NCI-H1105 (cell line): Measurements from ENCODE around the gene ARHGAP42.

Source experiments
- DNase-seq: peaks from one replicate; lab custom pipeline; 2025; lab: John Stamatoyannopoulos, UW

ARHGAP42 gene

DNA sequence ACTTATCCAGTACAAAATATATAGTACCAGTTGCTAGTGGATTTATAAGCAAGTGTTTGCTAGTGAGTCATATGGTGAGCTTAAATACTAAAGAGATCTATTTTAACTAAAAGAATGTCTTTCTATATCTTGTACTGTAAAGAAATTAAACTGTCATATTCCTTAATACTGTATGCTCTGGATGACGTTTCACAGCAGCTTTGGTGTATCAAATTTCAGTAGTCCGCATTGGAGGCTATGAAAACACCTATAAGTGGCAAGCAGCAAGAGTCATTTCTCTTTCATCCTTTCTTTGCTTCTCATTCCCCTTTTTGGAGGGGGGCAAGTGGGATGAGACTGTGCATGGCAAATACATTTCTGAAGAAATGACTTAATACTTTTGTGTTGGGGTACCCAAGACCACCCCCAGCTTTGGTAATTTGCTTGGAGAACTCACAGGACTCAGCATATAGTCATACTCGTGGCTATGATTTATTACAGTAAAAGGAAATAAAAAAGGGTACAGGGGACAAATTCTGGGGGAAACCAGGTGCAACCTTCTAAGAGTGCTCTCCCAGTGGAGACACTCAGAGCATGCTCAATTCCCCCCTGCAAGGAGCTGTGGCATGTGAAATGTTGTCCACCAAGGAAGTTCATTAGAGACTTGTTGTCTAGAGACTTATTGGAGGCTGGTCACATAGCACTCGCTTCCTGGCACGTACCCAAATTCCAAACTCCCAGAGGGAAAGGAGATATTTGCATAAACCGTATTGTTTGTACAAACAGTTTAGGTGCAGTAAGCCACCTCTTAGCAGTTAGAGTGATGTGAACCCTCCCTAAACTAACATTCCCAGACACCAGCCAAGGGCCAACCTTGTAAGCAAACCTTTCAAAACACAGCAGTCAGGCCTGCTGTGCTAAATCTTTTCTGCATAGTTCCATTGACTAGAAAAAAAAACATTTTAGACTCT lies 231.7 kb downstream of the ARHGAP42 start:
- peak; percentile 5 for DNase-seq

DNA sequence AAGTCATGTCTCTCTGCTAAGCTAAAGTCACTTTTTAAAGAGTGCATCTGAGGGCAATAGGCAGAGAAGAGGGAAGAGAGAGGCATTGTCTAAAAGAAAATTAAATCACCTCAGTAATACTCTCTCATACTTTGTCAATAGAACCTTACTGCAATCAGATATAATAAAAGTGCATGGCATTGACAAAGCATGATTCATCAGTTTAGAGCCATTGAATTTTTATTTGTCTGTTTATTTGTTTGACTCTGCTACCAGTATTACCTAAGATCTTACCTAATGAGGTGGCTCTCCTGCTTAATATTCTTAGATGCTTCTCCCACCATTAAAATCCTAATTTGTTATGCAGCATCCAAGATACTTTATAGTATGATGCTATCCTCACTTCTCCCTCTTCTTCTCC lies 233.5 kb downstream of the ARHGAP42 start:
- DNase-seq = no peak

DNA sequence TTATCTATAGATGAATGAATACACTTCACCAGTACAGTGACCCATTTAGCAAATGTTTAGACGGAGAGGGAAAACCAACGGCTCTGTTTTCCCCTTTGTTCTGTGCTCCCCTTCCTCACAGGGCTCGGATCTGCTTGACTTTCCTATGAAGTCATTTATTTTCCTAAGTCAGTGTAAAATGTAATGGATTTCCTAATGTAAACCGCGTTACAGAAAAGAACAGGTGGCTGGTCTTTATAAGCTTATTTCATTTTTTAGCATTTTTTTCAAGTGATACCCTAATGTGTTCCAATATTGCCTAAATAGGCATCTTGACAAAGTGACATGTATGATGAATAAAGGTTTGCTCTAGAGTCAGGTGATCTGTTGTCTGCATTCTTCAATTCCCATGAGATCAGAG lies 235.0 kb downstream of the ARHGAP42 start:
- DNase-seq = no peak

DNA sequence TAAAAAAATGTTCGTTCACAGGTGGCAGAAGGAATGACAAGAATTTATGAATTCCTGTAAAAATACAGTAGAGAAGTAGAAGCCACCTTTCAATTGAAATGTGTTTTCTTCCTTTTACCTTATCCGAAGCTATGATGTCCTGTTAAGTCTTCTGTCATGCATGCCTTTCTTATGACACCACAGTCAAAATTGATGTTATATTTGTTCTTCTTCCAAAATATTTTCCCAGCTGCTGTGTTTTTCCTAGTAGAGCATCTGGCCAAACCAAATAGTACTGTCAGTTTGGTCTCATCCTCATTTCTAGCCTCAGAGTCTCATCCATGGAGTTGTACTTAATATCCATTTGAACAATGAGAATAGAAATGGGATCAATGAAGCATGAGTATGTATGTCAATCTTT lies 236.5 kb downstream of the ARHGAP42 start:
- no peak for DNase-seq

DNA sequence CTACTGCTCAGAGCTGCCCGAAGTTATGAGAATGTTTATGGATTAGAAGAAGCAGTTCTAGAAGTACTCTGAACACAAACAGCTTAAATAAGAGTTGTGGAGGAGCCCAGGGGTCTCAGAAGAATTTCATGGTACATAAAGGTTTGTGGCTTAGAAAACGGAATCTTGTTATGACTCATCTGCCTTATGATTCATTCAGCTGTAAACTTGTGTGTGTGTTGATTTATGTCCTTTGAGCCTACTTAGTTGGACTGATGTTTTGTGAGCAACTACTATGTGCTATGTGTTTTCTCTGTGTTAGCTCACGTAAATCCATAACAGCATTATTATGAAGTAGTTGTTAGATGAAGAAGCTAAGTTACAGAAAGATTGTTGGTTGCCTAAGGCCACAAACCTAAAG lies 238.8 kb downstream of the ARHGAP42 start:
- DNase-seq = no peak

DNA sequence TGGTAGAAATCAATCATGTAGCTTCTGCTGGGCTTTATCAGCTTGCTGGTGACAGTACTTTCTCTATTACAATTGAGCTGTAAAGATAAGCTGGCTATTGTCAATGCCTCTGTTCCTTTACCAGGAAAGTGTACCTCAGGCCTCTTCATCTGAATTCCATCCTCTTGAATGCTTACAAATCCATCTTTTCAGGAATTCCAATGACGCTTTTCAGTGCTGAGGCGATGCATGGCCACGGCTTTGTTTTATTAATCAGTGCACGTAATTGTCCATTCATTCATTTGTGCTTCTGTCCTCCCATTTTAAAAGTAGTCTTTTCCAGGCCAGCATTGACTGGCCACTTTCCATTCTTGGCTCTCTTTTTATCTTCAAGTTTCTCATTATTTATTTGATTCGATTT lies 240.5 kb downstream of the ARHGAP42 start:
- no peak for DNase-seq

DNA sequence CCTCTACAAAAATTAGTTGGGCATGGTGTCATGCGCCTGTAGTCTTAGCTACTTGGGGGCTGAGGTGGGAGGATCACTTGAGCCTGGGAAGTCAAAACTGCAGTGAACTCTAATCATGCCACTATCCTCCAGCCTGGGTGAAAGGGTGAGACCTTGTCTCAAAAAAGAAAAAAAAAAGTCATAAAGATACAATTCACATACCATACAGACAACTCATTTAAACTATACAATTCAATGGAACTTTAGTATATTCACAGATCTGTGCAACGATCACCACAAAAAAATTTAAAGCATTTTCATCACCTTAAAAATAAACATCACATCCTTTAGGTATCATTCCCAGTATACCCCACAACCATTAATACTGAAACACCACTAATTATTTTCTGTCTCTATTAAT lies 241.3 kb downstream of the ARHGAP42 start:
- no peak for DNase-seq

DNA sequence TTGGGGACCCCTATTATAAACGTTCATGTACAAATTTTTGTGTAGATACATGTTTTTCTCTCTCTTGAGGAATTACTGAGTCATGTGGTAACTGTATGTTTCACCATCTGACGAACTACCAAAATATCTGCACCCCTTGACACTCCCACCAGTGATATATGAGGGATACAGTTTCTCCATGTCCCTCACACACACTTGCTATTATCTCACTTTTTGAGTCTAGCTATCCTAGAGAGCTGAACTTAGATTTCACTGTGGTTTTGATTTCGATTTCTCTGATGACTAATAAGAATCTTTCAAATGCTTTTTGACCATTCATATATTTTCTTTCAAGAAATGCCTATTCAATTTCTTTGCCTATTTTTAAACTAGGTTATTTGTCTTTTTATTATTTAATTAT lies 242.3 kb downstream of the ARHGAP42 start:
- no peak for DNase-seq

DNA sequence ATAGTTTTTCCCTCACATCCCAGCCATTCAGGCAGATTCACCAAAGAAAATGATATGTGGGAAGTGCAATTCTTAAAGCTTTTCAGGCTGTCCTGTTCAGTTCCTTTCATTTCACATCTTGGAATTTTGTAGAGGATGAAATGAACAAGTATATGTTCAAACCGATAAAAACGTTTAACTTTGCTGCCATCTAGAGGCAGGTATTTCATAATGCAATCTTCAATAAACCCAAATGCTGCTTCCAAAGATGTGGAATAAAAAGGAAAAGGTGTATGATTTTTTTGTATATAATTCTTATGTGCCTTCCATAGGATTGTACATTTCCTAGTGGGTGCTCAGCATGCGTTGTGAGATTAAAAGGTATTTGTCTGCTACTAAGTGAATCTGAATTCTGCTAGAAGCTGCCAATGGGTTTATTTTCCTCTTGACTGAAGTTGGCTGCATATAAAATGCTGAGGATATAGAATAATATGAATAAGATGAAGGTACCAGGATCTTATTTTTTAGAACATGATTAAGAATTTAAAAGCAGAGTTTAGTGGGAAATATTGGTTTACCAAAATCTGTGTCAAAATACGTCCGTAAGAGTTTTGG lies 243.2 kb downstream of the ARHGAP42 start:
- DNase-seq = peak; percentile 12

DNA sequence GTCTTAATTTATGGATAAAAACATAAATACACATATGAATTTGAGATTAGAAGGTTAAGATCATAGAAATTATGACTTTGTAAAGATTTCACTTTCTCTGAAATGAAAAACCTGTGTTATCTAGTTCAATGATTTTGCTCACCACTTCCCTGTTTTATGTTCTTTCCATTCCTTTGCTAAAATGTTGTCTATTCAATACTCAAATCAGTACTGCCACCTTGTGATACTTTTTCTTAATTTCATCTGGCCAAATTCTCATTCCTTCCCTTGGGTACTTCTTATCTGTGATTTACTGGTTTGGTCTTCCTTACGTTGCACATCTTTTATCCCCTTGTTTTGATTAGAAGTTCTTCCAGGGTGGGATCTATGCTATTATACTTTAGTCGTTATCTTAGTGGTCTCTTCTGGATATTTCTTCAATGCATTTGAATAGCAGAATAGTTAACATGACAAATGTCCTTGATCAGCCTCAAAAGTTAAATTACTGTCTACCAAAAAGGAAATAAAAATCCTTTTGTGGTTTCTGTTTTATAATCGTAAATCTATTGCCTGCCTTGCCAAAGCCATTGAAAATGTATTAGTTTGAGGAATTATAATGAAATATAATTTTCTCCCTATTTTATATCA lies 245.5 kb downstream of the ARHGAP42 start:
- DNase-seq = peak; percentile 3

DNA sequence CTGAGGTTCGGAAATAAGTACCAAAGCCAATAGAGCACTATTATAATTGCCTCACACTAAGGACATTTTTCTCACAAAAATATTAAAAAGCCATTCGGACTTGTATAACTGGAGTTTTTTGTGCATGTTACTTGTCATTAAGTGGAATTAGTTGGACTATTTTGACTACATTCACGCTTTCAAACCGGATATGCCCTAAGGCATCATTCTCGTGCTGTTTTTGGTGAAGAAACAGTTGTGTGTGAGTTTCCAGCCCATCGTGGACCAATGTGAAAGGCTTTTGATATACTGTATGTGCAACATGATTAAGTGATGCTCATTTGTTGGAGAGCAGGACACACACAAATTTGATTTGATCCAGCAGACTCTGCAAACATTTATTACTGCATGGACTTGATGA lies 249.7 kb downstream of the ARHGAP42 start:
- no peak for DNase-seq

DNA sequence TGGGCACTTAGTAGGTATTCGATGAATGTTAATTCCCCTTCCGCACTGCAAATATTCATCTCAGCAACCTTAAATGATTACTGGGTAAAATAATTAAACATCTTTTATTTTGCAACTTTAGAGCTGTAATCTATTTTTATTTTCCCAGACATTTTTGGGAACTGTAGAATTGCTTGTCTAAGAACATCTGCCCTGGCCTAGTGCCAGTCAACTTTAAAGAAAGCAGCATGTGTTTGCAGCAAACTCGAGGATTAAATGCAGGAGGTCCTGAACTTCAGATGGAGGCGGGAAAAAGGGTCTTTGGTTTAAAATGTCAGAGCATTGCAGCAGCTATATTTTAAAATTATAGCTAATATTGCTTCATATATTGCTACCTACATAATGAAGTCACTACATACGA lies 252.5 kb downstream of the ARHGAP42 start:
- no peak for DNase-seq

DNA sequence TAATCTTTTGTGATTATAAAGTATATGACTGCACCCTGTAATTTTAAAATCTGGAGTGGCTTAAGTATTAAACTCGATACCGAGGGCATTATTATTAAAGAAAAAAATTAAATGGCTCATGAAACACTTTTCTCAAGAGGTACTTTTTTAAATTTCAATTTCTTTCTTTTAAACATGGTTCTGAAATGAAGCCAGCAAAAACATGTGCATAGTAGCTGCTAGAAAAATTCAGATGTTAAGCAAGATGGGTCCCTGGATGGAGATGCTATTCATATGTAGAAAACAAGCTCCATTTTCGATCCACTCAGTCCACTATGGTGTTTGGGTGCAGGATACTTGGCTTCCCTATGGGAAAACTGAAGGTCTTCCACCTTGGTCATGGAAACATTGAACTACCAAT lies 253.0 kb downstream of the ARHGAP42 start:
- DNase-seq = no peak

DNA sequence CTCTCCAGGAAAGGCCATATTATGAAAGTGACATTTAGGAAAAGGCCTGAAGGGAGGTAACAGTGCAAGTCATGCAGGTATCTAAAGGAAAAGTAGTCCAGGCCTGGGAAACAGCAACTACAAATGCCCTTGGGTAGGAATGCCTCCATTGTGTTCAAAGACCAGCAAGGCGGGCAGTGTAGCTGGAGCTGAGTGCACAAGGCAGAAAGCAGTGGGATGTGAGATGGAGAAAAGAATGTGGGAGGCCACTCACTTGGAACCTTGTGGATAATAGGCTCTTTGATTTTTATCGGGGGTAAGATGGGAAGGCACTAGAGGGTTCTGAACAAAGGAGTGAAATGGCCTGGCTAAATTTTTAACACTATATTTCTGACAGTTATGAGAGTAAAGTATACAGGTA lies 253.9 kb downstream of the ARHGAP42 start:
- no peak for DNase-seq

DNA sequence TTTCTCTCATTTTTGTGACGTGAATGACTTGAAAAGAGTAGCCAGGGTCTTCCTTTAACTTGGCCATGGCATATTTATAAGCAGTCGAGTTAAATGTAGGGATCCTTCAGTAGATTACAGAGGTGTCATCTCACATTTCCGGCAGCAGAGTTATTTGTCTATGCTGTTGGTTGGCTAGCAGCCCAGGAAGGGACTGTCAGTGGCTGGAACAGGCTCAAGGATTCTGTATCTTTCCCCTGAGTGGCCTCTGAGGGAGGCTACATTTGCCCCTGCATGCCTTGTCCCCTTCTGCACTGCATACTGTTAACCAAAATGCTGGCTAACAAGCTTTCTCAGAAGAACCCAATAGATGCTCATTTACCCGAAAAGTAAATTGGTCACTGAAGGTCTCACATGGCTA lies 254.9 kb downstream of the ARHGAP42 start:
- DNase-seq = no peak

DNA sequence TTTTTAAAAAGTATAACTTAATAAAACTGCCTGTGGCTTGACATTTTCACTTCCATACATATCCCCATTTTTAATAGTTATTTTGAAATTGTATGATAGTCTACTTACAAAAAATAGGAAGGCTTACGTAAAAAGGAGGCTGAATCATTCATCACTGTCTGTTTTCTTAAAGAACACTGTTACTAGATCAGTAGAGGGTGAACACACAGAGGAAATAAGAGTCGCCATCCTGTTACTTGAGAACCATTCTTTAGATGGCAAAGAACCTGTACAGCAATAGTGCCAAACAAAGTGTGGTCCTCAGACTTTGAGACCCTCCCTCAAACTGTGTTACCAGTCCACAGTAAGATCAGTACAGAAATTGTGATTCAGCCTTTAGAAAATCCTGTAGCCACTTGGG lies 261.8 kb downstream of the ARHGAP42 start:
- DNase-seq = no peak

DNA sequence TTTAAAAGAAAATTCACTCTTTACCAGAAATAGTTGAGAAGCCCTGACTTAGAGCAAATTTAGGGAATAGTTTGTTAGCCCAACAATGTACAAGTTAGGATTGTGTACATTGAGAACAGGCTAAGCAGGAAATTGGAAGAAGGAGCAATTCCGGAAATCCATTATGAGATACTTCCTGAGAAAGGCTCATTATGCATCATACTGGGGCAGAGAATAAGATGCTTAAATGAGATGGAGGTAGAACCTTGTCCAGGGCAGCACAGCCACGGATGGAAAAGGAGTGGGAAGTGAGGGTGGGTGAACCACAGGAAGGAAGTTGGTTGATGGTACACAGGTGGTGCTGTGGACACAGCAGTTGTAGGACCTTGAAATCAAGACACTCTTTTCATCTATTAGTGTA lies 262.4 kb downstream of the ARHGAP42 start:
- no peak for DNase-seq

DNA sequence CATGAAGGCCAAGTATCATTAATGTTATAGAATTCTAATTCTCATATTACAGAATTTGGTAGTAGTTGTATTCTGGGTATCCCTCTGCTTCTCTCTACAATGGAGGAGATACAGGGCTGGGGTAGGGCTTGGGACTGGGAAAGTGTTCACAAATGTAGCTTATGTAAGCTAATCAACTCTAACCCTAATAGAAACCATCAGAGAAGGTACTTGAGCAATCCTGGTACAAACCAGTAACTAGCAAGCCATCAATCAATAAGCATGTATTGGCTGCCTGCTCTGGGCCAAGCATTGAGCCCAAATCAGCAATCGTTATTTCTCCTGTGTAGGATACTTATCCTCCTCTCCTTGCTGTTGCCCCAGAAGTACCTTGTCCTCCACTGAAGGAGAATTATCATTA lies 268.2 kb downstream of the ARHGAP42 start:
- no peak for DNase-seq

DNA sequence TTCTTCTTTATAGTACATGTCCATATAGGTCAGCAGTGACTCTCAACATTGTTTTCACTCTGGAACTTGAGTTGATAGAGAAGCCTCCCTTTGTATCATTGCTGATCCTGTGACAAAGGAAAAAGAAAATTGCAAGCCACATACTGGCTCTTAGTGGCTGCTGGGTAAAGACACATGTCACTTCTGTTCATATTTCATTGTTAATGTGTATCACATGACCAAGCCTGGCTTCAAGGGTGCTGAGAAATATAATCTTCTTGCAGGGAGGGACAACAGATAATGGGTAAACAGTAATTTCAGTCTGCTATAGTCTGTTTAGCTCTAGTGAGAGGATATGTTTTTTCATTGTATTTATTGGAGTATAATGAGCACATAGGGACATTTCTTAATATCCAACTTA lies 269.3 kb downstream of the ARHGAP42 start:
- no peak for DNase-seq

DNA sequence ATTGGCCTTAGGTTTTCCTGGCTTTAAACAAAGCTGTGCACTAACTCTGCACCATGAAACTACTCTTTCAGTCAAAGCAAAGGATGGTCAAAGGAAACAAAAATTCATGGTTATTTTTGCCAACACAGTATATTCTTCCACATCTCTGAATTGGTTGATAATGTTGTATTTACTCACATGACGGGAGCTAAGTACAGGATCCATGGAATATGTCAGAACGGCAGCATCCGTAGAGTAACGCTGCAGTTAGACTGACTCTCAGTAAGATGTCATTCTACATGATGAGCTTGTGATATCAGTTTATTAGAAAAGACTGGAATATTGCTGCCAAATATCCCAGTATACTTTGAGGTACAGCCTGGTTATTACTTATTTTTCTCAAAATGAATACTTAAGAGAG lies 270.4 kb downstream of the ARHGAP42 start:
- DNase-seq = no peak

DNA sequence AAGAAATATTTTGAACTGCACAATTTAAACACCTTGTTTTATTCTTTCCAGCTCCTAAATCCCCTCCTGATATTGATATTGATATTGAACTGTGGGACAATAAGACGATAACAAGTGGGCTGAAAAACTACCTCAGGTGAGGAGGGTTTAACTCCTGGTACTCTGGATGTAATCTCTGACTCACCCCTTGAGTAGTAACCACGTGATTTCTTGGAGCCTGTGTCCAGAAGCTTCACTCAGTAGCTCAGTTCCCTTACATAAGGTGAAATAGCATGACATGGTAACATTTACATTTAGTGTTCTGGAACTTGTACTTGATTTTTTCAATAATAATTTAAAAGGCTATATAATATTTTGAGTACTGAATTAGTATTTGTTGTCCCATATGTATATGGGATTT lies 274.5 kb downstream of the ARHGAP42 start:
- DNase-seq = no peak

DNA sequence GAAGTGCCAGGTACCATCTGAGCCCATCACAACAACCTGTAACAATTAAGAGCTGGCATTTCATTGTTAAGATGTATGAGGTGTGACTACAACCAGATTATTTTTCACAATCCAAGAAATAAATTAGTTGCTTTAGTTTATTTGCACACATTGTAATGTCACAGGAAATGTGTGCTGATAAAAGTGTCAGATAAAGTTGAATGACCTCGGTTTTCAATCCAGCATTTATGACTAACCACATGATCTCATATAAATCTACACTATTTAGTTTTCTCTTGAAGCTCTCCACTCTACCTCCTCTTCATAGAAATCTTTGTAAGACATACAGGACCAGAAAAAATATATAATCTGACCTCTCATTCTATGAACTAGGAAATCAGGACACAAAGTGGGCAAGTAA lies 276.3 kb downstream of the ARHGAP42 start:
- DNase-seq = no peak

DNA sequence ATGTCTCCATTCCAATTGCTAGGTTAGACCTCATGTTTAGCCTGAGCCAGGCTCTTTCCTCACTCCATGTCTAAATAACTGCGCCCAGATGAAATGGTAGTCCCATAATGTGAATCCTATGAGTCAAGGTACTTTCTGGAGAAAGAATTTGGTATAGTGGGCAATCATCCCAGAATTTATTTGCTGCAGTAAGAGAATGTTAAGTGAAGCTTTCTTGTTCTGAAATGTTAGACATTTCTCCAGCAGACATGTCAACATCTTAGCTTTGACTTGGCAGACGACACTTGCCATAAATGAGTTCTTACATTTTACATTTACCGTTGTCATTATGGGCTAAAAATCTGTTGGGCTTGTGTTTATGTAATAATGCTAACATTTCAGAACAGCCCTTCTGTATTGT lies 277.3 kb downstream of the ARHGAP42 start:
- DNase-seq = no peak
